ENCODE measurements around the gene CC2D2B.

GRCh38 chr10:95861386-95861785, 46.4 kb upstream of the CC2D2B start:
- TF ChIP-seq POLR2A (IDR thresholded peaks at IDR 0.05; ENCODE audit: insufficient read depth in 1 of 2, low read depth in 2 of 2, low read length in 2 of 2) = no peak
- TF ChIP-seq SALL2 (CRISPR knock-in tag; IDR thresholded peaks at IDR 0.05) = no peak
- TF ChIP-seq DPF2 (CRISPR knock-in tag; IDR thresholded peaks at IDR 0.05; ENCODE audit: borderline replicate concordance, low read depth) = no peak
- TF ChIP-seq JUNB (CRISPR knock-in tag; IDR thresholded peaks at IDR 0.05; ENCODE audit: borderline replicate concordance) = no peak
- TF ChIP-seq YY1 (IDR thresholded peaks at IDR 0.05; ENCODE audit: insufficient read depth, insufficient replicate concordance, low read depth, low read length) = no peak
- TF ChIP-seq ZSCAN30 (CRISPR knock-in tag; IDR thresholded peaks at IDR 0.05) = no peak
- no peak for TF ChIP-seq EZH2 (conservative IDR thresholded peaks at IDR 0.05; ENCODE audit: low read depth, low read length)
- TF ChIP-seq USF2 (IDR thresholded peaks at IDR 0.05; ENCODE audit: low read depth, low read length) = no peak
- no peak for TF ChIP-seq USF2 (CRISPR knock-in tag; IDR thresholded peaks at IDR 0.05; ENCODE audit: borderline replicate concordance)
- no peak for TF ChIP-seq CTCF (CRISPR knock-in tag; IDR thresholded peaks at IDR 0.05)
- TF ChIP-seq ZNF18 (CRISPR knock-in tag; IDR thresholded peaks at IDR 0.05; ENCODE audit: insufficient replicate concordance) = no peak
